ENCODE data around the gene PPP2R5E.
"Not testable (repeated sequence)": the region's sequence is repeated elsewhere in the genome, so short reads cannot be mapped to it uniquely, and the experiment has no call there.

Gene PPP2R5E

DNA sequence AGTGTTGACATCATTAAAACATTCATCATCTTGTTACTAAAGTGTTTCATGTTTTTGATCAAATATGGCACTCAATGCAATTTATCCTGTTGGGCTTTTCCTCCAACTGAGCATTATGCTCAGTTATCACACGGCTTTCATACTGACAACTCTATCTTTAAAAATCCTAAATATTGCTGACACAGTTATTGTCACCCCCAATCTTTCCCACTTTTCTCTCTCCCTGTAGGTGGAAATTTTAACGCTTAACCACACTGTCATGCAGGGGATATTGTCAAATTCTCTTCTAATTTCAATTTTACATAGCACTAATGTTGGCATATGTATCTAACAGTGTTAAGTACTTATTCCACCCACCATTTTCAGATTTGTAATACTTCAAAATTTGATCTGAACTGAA lies 164.7 kb downstream of the PPP2R5E start:
- no peak for DNase-seq (ENCODE audit: low read depth in 2 of 2)

- no peak for DNase-seq (ENCODE audit: low read depth in 2 of 2)
Observed at GRCh38 chr14:63375769-63376168, 167.4 kb downstream of the PPP2R5E start.

- not testable (repeated sequence) for DNase-seq (ENCODE audit: low read depth in 2 of 2)
Observed at GRCh38 chr14:63371613-63372012, 171.6 kb downstream of the PPP2R5E start.

- no peak for DNase-seq (ENCODE audit: low read depth in 2 of 2)
Observed at GRCh38 chr14:63371033-63371432, 172.1 kb downstream of the PPP2R5E start.

DNA sequence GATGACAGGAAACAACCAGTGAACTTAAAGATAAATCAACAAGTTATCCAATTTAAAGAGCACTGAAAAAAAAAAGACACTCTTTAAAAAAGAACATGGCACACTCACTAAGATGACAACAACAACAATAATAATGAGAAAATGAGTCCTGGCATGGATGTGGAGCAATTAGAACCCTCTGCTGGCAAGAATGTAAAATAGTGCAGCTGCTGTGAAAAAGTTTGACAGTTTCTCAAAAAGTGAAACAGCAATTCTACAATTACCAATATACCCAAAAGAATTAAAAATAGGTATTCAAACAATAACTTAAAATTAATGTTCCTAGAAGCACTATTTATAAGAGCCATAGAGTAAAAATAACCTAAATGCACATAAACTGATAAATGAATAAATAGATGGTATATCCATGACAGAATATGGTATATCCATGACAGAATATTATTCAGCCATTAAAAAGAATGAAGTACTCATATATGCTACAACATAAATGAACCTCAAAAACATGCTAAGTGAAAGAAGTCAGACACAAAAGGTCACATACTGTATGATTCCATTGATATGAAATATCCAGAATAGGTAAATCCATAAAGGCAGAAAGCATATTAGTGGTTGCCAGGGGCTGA lies 175.3 kb downstream of the PPP2R5E start:
- DNase-seq (ENCODE audit: low read depth in 2 of 2) = no peak

DNA sequence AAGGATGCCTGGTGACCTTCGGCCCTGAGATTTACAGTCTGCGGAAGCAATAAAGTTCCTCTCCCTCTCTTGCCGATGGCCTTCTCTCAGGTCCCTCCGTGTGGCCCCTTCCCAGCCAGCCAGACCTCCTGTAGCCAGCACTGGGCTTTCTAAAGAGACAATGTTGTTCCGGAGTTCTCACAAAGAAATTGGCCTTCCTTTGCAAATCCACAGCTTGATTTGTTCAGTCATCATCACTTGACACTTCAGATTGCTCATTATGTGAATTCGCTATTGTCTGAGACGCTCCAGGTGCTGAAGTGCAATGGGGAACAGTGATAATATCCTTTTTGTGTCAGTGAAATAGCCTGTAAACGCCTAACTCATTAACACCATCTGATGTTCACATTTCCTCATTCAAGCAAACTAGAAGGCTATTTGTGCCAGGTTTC lies 180.8 kb downstream of the PPP2R5E start:
- no peak for DNase-seq (ENCODE audit: low read depth in 2 of 2)

DNA sequence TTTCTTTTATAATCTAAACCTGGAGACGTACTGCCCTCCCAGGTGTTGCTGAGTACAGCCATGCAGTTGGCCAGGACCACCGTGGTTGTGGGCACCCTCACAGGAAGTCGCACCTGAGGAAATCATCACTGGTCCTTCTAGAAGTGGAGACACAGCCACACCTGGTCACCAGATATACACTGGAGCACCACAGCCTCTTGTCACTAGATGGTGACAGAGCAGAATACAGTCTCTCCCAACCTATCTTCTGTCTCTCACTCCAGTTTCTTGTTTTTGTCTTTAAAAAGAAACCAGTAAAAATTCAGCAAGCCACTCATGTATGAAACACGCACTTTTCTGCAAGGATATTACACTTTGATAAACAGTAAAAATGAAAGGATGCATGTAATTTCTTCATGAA lies 181.4 kb downstream of the PPP2R5E start:
- no peak for DNase-seq (ENCODE audit: low read depth in 2 of 2)

- DNase-seq (ENCODE audit: low read depth in 2 of 2) = no peak
Observed at GRCh38 chr14:63357841-63358240, 185.3 kb downstream of the PPP2R5E start.

DNA sequence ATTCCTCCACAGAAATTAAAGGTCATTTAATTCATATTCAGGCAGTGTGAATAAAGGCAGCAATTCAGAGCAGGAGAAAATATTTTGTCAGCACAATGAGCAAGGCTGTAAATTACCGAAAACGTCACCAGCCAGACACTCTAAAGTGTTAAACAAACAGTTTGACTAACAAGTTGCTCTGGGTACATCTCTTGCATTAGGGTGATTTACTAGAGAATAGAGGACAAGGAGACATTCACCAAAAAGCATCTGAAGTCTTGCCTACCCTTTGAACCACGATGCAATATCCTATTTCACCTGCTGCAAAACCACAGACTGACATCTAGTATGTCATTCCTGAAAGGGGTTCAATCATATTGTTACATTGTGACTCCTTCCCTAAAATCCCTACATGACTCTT lies 197.4 kb downstream of the PPP2R5E start:
- no peak for DNase-seq (ENCODE audit: low read depth in 2 of 2)

DNA sequence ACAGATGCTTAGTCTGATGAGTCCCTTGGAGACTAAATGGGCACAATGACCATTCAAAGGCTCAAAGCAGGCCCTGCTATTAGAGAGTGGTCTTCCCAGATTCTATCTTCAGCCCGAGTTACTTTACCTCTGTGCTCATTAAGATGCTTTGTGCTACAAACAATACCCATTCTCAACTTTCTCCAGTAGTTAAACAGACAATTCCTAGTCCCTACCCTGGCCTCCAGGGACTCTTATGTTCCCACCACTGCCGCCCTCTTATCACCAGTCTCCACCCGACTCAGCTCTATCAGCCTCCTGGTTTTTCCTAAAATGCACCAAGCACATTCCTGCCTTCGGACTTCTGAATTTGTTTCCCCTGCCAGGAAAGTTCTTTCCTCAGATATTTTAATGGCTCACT lies 198.8 kb downstream of the PPP2R5E start:
- DNase-seq (ENCODE audit: low read depth in 2 of 2) = no peak

DNA sequence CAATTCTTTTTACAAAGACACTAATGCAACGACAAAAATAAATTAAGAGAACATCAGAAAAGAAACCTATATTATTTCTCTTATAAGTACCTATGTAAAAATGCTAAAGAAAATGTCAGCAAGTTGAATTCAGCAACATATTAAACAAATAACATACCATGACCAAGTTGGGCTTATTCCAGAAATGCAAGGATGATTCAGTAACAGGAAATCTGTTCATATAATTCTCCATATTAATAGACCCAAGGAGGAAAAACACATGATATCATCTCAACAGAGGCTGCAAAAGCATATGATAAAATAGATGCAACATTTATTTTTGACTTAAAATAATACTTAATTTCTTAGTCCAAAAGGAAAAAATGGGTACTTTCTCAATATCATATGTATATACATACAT lies 199.3 kb downstream of the PPP2R5E start:
- no peak for DNase-seq (ENCODE audit: low read depth in 2 of 2)

DNA sequence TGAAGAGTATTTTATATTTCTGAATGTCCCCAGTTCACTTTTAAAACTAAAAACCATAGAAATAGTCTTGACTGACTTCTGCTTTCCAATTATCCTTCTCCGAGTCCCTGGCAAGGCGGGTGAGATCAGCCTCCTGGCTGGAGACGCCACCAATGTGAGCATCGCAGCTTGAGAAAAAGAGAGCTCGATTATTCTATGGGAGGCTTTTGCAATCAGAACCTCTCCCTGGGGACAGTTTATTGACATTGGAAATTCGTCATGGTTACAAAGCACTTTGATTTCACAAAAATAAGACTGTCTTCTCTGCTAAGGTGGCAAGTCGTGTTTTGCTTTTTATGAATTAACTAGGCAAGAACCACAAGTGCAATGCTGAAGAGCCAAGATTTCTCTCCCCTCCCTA lies 200.8 kb downstream of the PPP2R5E start:
- no peak for DNase-seq (ENCODE audit: low read depth in 2 of 2)

DNA sequence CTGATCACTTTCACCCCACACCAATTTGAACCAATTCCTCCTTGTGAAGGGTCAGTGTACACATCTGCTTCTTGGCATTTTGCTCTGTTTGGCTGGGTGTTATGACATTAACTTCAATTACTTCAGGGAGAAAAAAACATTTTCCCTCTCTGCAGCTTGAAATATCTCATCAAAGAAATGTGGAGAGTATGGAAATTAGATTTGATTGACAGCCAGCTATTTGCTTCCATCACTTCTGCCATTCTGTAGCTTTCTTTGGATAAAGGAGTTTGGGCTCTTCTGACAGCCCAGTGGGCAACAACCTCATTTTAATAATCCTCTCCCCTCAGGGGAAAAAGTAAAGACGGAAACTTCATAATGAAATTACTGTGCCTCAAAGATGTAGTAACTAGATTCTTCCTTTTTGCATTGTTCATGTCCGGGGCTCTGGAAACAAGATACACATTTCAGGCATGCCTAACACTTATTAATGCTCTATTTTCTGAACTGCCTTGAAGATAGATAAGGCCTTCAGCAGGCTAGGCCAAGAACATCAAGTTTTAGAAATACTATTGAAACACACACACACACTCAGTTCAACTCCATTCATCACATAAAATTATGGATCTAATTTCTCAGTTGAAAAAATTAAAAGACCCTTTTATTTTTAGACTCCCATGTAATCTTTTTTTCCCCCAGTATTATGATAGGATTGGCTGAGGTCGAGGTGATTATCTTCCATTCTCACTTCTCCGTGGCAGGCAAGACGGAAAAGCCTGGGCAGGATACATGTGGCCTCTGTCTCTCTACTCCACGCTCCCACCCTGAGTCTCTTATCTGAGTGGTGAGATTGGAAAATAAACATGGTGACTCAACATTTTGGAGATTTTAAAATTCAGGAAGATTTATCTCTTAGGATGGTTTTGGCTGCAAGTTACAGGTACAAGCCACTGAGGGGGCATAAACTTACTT lies 214.1 kb downstream of the PPP2R5E start:
- DNase-seq (ENCODE audit: low read depth in 2 of 2) = no peak

DNA sequence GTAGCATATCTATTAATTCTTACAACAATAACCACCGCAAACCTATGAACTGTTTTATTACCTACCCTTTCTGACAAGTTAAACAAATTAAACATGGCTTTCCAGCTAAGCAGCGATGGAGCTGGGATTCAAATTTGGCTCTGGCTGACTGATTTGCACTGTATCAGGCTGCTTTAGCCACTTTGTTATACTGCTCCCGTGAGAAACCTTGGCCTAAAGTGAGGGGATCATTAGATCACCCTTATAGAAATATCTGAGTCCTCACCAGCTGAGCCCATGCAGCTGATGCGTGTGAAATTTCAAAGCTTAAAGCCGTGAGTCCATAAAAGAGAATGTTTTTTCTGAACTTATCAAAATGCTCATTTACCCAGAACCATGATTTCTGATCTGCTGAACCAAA lies 216.3 kb downstream of the PPP2R5E start:
- DNase-seq (ENCODE audit: low read depth in 2 of 2) = no peak

DNA sequence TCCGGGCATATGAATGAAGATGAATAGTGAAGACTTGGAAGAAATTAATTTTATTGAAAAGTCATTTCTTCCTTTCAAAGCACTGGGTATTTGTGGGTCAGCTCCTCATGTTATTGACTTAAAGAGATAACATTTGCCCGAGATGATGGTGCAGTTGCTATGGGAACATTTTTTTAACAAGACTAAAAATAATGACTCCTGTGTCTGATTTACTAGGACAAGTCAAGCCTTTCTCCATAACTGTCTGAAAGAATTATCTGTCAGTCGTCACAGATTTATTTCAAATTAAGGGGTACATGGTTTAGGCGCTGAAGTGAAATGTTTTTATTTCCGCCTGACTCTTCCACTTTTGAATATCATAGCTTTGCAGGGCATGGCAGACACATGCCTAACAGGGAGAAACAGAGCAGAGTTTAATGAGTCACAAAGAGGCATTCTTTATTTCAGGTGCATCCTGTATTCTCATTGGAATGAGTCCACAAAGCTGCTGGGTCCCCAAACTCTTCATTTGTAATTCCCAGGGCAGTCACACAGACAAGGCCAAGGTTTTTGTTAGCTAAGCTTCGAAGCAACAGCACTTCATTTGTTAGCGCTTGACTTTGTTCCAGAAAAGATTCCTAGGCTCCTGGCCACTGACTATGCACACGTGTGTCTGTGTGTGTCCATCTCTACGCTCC lies 220.1 kb downstream of the PPP2R5E start:
- DNase-seq (ENCODE audit: low read depth in 2 of 2) = no peak

DNA sequence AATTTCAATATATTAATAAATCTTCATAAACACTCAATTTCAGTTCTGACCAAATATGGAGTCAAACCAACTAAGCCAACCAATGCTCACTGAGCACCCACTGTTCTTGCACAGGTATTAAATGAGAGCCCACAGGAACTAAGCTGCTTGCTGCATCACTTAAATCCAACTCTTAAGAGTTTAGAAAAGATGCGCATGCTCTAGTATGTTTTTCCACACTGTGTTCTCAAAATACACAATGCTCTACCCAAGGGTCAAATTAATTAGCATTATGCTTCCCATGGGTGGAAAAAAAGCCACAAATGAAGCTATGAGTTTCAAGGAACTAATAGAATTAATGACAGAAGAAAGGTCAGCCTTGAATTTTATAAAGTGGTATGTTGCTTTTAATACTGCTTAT lies 220.7 kb downstream of the PPP2R5E start:
- no peak for DNase-seq (ENCODE audit: low read depth in 2 of 2)

All from stimulated activated CD8-positive, alpha-beta memory T cell treated with anti-CD3 and anti-CD28 coated beads, Interleukin-15, amount 100 ng/mL, for 48 hours (primary cell).